ENCODE results near the gene H2AZ2.

GRCh38 chr7:44894888-44895580, 47.1 kb upstream of the H2AZ2 start:
- TF ChIP-seq CTCF (IDR thresholded peaks at IDR 0.05; ENCODE audit: insufficient read depth, low read length) (no peak), REST (IDR thresholded peaks at IDR 0.05; ENCODE audit: insufficient replicate concordance, low read depth) (no peak), POLR2AphosphoS5 (IDR thresholded peaks at IDR 0.05; ENCODE audit: low read depth) (no peak), SPI1 (IDR thresholded peaks at IDR 0.05; ENCODE audit: borderline replicate concordance, low read depth) (no peak)

Measured in HL-60 (cell line).